Measurements from ENCODE around the gene TSSK3. TPM values are rescaled to one million over a fixed set of nuclear protein-coding genes. Genes with fewer than 3 reads are reported as not detected.

TSSK3 gene
- total RNA-seq, 1 experiment from 2014 or later = 1.6 TPM

DNA sequence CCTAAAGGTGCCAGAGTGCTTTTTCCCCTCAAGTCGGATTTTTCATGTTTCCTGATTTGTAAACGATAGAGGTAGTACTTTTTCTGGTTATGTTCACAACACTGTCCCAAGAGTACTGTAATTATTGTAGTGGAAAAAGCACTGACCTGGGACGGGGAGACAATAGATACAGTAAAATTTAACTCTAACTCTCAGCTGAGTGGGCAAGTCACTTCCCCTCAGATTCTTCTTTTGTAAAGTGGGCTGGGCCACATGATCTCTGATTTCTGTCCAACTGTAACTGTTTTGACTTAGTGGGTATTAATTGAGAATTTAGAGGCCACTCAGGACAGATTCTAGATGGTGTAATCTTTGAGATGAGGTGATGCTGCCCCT lies 45.4 kb upstream of the TSSK3 start:
- Histone ChIP-seq H3K9ac (ENCODE audit: low read length) (no peak overlapping the region), H2AFZ (ENCODE audit: low read depth, low read length, poor library complexity, severe bottlenecking) (no peak overlapping the region), H3K4me3 (replicated peaks in 1 of 2; ENCODE audit: low read depth in 1 of 2, low read length in 2 of 2) (no peak overlapping the region), H3K27ac (ENCODE audit: low read depth, low read length) (no peak overlapping the region), H3K4me1 (ENCODE audit: control insufficient read depth in 1 of 2, insufficient read depth in 2 of 2, low read length in 2 of 2) (peaks cover 0 to 11% of the 10 kb centered on the region in 2 experiments; a peak in 3 of 4 replicates), H3K36me3 (ENCODE audit: control insufficient read depth in 1 of 2, insufficient read depth in 2 of 2, low read length in 2 of 2) (peaks cover 0 to 19% of the 10 kb centered on the region in 2 experiments; a peak in 2 of 4 replicates), H3K9me3 (ENCODE audit: control insufficient read depth in 1 of 2, insufficient read depth in 1 of 2, low read depth in 1 of 2, low read length in 2 of 2) (no peaks in the 10 kb centered on the region), H3K79me2 (ENCODE audit: insufficient read depth, low read length) (peaks cover 27% of the 10 kb centered on the region), H3K4me2 (ENCODE audit: low read length) (no peak overlapping the region), H4K20me1 (ENCODE audit: insufficient read depth) (no peaks in the 10 kb centered on the region), H3K9me2 (ENCODE audit: insufficient read depth) (no peaks in the 10 kb centered on the region), H3K27me3 (ENCODE audit: insufficient read depth, low read length) (no peaks in the 10 kb centered on the region)
- POLR2A ChIA-PET = no interaction called here
- BruUV-seq (replicated peaks) = no TSS peak
- RAD21 ChIA-PET (ENCODE audit: low non-redundant PET in 1 of 2, low total read pairs in 2 of 2, uncharacterized antibody in 2 of 2, unreplicated experiment in 2 of 2) = no interaction called here
- no peak for DNase-seq (ENCODE audit: low read depth, low spot score)
- intact Hi-C loops (cut with micrococcal nuclease) = loop anchor here (1.0 kb wide), 1 partner anchor 102 kb away; no protein-coding TSS in a partner anchor
- ATAC-seq = no peak
- CTCF ChIA-PET = interaction anchor here (0.9 to 1.7 kb wide), 2 partner anchors 76 to 101 kb away, joined by 3 to 12 read pairs; no protein-coding TSS in a partner anchor
- no peak for TF ChIP-seq TCF7L2 (IDR thresholded peaks at IDR 0.05; ENCODE audit: borderline replicate concordance, extremely low read depth, insufficient read depth, insufficient read length)
- TF ChIP-seq RAD21 (IDR thresholded peaks at IDR 0.05; ENCODE audit: low read depth) = no peak
- no peak for TF ChIP-seq ZNF274 (IDR thresholded peaks at IDR 0.05; ENCODE audit: low read depth, low read length)
- TF ChIP-seq CEBPB (IDR thresholded peaks at IDR 0.05; ENCODE audit: low read depth) = no peak
- TF ChIP-seq SIN3A (IDR thresholded peaks at IDR 0.05; ENCODE audit: low read depth) = no peak
- no peak for TF ChIP-seq SP1 (IDR thresholded peaks at IDR 0.05; ENCODE audit: low read depth)
- TF ChIP-seq REST (IDR thresholded peaks at IDR 0.05; ENCODE audit: low read depth) = no peak
- no peak for TF ChIP-seq ELF1 (IDR thresholded peaks at IDR 0.05; ENCODE audit: borderline replicate concordance, low read depth)
- no peak for TF ChIP-seq ATF3 (IDR thresholded peaks at IDR 0.05)
- TF ChIP-seq JUND (IDR thresholded peaks at IDR 0.05) = no peak
- TF ChIP-seq EGR1 (IDR thresholded peaks at IDR 0.05; ENCODE audit: low read depth) = no peak
- TF ChIP-seq ZBTB33 (IDR thresholded peaks at IDR 0.05; ENCODE audit: extremely low read depth, insufficient replicate concordance, low read length) = no peak

All from HCT116 (cell line).